T-helper 1 cell treated with Interleukin-12 subunit alpha and Interleukin-12 subunit beta and Interleukin-4 antibody, amounts not matched to agents 30 ng/mL and 1 ng/mL, for 36 hours (primary cell): ENCODE measurements around the gene MINDY4. TPM values are rescaled to one million over a fixed set of nuclear protein-coding genes. Genes with fewer than 3 reads are reported as not detected.

ENCODE experiments used
- intact Hi-C: fragments of 100-400 bp; cut with micrococcal nuclease; formaldehyde crosslinking; loops from one replicate; pipeline ENCODE4 v1.15.1; 2024
- total RNA-seq: library from RNA; stranded (reverse); gene quantifications from 2 replicates; pipeline ENCODE4 v1.2.3, GENCODE V29; 2022

Gene MINDY4
- total RNA-seq, 1 donor from 2014 or later = 0.78 TPM

DNA sequence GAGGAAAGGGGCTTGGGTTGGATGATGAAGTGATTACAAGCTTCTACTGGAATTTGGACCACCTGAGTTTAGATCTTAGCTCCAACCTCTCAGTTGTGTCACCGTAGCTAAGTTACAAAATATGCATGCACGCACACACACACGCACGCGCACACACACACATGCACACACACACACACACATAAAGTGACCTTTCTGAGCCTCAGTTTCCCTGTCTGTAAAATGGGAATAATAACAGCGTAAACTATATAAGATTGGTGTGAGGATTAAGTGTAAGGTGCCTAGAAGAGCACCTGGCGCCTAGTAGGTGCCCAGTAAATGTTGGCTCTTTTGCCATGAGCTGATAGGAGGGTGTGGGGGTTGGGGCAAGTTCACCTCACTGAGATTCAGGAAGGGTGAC is 127.8 kb downstream of the MINDY4 start:
- intact Hi-C loops = no loop called here

DNA sequence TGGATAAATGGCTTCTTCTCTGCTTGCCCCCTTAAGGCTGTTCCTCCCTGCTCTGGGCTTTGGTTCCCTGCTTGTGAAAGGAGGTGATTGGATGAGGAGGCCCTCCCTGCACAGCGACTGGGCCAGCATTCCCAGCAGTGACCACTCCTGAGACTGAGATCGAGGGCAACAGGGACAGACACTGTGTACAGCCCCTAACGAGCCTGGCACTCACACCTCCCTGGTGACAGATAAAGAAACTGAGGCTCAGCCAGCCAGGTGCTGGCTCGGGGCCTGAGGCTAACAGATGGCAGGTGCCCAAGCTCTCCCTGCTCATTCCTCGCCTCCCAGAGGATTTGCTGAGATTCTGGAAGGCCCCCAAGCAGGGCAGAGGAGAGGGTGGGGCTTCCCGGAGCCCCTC is 128.4 kb downstream of the MINDY4 start:
- intact Hi-C loops = loop anchor here (10.0 kb wide), 1 partner anchor 385 kb away; no protein-coding TSS in a partner anchor

GRCh38 chr7:30900053-30900452 is 128.8 kb downstream of the MINDY4 start:
- intact Hi-C loops = loop anchor here (10.0 kb wide), 1 partner anchor 385 kb away; no protein-coding TSS in a partner anchor

DNA sequence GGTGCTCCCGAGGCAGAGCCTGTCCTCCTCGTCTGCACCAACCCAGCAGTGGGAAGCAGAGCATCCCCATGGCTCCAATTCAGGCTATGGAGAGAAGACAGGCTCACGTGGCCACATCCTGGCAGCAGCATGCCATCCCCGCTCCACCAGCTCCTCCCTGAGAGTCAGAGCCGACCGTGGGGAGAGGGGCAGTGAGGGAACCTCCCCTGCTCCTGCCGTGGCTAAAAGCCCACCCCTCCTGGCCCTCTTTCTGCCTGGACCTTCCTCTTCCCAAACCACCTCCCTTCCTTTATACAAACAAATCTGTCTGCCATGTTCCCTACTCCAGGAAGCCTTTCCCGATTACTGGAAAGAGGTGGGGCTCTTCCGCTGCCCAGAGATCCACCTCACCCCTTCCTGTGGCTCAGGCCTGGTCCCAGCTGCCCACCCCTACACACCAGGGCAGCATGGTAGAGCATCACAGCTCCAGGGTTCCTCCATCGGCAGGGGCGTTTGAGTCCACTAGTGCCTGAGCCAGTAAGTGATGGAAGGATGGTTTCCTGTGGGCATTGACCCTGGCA is 129.7 kb downstream of the MINDY4 start:
- intact Hi-C loops = loop anchor here (10.0 kb wide), 1 partner anchor 386 kb away; no protein-coding TSS in a partner anchor

DNA sequence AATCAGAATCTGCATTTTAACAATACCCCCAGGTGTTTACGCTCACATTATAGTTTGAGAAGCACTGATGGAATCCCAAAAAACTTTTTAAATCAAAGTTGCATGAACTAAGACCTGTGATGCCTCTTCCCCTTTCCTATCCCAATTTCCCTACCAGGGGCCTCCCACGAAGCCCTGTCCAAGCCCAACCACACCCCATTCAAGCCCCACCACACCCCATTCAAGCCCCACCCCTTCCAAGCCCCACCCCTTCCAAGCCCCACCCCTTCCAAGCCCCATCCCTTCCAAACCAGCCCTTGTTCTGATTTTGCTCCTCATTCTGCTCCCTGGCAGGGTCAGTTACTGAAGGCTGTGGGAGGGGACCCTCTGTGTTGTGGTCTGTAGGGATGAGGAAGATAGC is 130.6 kb downstream of the MINDY4 start:
- intact Hi-C loops = loop anchor here (10.0 kb wide), 1 partner anchor 387 kb away; no protein-coding TSS in a partner anchor

DNA sequence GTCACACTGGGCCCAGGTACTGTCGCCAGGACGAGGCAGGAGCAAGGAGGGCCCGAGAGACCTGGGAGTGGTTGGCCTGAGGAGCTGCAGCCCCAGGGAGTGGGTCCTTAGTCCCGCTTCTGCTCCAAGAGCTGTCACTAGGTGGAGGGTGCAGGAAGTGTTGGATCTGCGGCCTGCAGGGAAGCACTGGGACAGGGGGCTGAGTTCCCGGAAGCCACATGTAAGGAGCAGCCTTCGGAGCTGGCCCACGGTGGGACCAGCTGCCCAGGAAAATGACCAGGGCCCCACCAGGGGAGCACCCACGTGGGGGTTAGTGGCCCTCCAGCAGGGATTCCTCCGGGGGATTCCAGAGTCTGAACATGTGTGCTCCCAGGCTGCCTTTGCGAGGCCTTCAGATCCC is 131.2 kb downstream of the MINDY4 start:
- intact Hi-C loops = loop anchor here (10.0 kb wide), 1 partner anchor 388 kb away; no protein-coding TSS in a partner anchor

DNA sequence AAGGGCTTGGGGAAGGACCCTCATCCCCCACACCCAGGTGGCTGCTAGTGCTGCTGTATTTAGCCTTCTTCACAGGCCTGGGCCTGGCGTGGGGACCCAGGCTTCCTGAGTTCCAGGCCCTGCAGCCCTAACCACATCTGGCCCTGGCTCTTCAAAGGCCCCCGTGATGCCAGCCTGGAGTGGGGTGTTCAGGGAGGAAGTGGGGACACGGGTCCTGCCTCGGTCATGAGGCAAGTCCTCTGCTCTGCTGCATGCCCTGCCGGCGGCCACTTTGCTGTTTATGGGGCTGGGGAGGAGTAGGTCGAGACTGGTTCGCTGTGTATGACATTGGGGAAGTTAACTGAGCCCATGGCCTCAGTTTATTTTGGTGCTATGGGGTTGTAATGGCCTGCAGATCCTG is 131.9 kb downstream of the MINDY4 start:
- intact Hi-C loops = loop anchor here (10.0 kb wide), 1 partner anchor 388 kb away; no protein-coding TSS in a partner anchor

GRCh38 chr7:30904561-30904960 is 133.3 kb downstream of the MINDY4 start:
- intact Hi-C loops = loop anchor here (10.0 kb wide), 1 partner anchor 390 kb away; no protein-coding TSS in a partner anchor

DNA sequence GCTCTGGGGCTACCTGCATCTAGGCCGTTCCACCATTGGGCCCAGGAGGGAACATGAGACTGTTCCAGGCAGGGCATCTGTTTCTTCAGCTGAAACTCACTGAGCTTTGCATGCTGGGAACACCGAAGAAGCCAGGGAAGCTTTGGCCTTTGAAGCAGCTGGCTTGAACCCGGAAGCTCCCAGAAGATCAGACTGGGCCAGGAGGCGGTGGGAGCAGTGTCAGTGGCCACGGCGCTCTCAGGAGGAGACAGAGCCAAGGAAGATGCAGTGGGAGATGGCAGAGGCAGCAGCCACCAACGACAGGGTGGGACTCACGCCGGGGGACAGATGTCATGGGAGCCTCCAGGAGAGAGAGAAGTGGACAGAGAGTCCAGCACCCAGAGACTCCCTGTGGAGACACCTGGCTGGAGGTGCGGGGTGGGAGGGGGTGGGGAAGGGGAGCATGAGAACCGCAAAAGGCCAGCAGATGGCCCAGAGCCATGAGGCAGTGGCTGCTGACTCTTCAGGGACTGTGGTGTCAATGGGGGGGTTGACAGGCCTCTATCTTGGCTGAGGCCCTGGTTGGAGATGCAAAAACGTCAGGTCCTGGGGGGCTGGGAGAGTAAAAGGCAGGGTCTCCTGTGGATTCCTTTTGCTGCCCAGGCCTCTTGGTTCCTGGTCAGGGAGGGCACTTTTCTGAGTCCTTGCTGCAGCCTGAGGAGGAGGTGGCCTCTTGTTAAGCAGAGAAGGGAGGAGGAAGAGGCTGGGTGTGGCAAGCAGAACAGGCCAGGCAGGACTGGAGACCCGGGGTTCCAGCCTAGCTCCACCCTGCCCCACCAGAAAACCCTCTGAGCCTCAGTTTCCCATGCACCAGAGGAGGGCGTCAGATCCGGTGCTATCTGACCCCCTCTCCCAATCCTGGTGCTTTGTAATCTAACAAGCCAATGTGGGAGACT is 134.1 kb downstream of the MINDY4 start:
- intact Hi-C loops = loop anchor here (10.0 kb wide), 1 partner anchor 391 kb away; no protein-coding TSS in a partner anchor

DNA sequence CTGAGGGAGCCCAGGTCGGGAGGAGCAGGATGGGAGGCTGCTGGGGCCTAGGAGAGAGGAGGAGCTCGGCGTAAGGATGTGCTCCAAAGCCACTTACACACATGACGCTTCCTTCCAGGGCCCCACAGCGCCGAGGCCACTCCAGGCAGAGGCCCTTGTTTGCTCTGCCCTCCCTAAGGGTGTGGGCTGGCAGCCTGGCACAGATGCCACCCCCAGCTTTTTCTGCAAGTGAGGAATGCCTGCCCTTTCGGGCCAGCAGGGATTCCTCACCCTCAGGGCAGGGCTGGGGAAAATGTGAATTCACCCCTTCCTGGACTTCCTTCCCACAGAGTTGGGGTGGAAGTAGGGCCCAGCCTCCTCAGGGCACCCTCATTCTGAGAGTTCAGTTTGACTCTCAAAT is 134.8 kb downstream of the MINDY4 start:
- intact Hi-C loops = loop anchor here (10.0 kb wide), 1 partner anchor 391 kb away; no protein-coding TSS in a partner anchor

DNA sequence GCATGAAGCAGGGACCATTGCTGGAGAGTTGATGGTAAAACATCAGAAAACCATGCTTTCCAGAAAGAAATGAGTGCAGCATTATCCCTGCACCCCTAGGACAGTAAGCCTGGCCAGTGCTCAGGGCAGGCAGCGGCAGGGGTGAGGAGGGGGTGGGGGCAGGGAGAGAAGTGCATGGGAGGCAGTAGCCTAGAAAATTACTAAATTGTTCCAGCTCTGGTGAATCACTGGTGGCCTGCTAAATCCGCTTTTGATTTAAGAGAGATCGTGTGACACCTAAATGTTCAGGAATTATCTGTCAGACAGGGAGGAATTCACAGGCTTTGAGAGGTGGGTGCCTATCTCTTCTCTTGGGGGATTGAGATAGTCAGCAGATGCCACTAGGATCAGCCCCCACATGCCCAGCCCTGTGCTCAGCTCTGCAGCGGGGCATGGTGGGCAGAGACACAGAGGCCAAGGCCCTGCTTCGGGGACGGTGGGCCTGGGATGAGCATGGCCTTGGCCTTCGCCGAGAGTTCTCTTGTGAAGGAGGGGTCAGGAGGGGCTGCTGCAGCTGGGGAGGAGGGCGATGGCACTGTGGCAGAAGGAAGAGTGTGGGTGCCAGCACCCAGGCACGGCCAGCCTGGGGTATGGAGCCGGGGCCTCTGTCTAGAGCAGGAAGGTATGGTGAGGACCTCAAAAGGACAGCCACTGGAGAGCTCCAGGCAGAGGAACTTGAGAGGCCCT is 135.5 kb downstream of the MINDY4 start:
- intact Hi-C loops = loop anchor here (10.0 kb wide), 1 partner anchor 392 kb away; no protein-coding TSS in a partner anchor

- intact Hi-C loops = loop anchor here (1.0 to 10.0 kb wide), 2 partner anchors 107 to 393 kb away; no protein-coding TSS in a partner anchor
Measured at GRCh38 chr7:30907527-30908267, 136.5 kb downstream of the MINDY4 start.

DNA sequence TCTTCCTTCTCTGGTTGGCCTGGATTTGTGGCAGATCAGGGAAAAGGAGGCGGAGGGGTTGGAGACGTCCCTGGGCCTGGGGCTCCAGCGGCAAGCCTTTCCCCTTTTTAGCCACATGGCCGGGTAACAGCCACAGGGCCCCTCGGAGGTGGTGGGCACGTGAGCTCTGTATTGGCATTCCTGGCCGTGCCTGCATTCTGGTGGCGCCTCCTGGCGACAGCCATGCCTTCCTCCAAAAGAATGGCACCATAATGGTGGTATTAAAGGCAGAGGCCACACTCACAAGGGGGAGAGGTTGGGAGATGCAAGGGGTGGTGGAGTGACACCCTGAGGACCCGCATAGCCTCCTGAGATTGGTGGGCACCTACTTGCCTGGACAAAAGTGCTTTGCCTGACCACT is 137.5 kb downstream of the MINDY4 start:
- intact Hi-C loops = loop anchor here (1.0 to 10.0 kb wide), 2 partner anchors 108 to 394 kb away; no protein-coding TSS in a partner anchor

DNA sequence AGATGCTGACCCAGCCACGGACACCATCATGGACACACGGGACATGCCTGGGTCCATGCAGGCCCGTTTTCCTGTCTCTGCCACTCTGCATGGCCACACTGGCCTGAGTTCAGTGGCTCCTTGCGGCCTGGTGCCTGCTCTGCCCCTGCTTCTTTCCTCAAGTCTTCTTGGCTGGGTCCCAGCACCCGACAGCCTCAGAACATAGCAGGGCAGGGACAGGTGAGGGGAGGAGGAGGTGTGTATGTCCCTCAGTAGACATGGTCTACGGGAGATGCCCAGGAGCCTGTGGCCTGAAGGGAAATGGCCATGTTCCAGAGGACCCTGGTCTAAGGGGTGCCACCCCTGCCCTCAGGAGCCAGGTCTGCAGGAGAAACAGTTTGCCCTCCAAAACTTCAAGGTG is 138.2 kb downstream of the MINDY4 start:
- intact Hi-C loops = loop anchor here (10.0 kb wide), 1 partner anchor 395 kb away; no protein-coding TSS in a partner anchor

DNA sequence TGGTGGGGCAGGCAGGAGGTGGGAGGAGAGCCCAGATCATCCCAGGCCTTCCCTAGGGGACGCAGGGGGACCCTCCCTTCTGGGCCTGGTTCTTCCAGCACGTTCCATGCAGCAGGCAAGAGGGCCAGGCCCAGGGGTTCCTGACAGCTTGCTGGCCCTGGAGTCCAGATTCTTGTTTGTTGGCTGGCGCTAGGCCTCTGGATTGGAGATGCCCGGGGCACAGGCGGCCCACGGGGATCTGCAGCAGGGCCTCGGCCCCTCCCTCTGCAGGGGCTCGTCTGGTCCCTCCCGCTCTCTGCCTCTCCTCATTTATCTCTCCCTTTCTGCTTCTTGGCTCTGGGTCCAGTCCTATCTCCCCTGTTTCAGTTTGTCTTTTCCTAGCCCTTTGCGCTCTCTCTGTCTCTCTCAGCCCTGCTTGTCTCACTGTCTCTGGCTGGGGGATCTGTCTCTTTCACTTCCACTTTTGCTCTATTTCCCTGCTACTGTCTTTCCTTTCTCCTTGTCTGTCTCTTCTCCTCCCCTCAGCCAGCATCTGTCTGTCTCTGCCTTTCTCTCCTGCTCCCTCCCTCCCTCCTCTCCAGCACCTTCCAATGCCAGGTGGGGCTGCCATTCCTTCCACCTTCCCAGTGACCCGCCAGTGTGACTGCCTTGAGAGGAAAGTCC is 139.3 kb downstream of the MINDY4 start:
- intact Hi-C loops = no loop called here

DNA sequence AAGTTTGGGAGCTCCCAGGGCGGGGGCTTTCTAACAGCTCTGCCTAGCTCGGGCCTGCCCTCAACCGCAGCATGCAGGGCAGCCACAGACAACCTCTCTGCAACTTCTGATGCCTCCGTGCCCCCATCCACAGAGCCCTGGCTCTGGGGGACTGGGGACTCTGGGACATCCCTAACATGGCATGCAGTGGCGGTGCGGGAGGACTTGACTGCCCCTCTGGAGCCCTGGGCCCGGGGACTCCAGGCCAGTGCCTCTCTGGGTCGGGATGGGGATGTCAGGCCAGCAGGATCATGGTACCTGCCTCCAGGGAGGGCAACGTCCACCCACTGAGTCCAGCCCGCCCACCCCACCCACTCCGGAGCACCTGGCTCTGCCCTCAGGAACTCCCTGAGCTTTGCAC is 139.9 kb downstream of the MINDY4 start:
- intact Hi-C loops = no loop called here

GRCh38 chr7:30911561-30911969 is 140.3 kb downstream of the MINDY4 start, which contains the start of gene AQP1:
Gene AQP1 (plus strand): TSS chr7:30911853. CDS start chr7:30911910, 57 bp downstream.
- intact Hi-C loops = no loop called here

- intact Hi-C loops = no loop called here
Measured at GRCh38 chr7:30912021-30912730, 141.0 kb downstream of the MINDY4 start.

GRCh38 chr7:30912731-30912985 is 141.4 kb downstream of the MINDY4 start:
- intact Hi-C loops = no loop called here
